ENCODE data around the gene MYBPC2. TPM values are rescaled to one million over a fixed set of nuclear protein-coding genes. Genes with fewer than 3 reads are reported as not detected.

MYBPC2 gene
- total and polyA plus RNA-seq, 2 donors (not counting 1 experiment from before 2014, with no cell fraction given), result 1.1 to 1.7 TPM

DNA sequence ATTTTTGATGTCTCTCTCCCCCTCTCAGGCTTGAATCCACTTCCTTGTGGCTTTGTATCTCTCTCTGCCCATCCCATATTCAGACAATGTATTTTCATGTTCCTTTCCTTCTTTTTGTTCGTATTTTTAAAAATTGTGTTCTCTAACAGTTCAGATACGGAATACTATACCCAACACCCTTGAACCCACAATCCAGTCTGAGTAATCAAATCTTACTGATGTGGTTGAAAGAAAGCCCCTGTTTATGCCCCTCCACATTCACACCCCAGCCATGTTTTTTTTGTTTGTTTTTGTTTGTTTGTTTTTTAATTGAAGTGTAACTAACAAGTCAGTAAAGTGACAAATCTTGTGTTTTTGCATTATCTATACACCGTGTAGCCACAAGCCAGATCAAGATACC is 12.6 kb upstream of the MYBPC2 start:
- intact Hi-C loops (cut with micrococcal nuclease), result no loop called here
- DNase-seq, result no peak
- H3K4me3 ChIP-seq (ENCODE audit: control extremely low read depth in 1 of 5, extremely low read depth in 1 of 5, insufficient read depth in 1 of 5, low read depth in 2 of 5, low read length in 4 of 5), result peak overlapping the region; percentile 75 to 98 (median 87)
- H3K4me1 ChIP-seq (ENCODE audit: control insufficient read depth in 2 of 2, insufficient read depth in 2 of 2, low read length in 2 of 2), result peaks cover 55 to 74% of the 10 kb centered on the region in 2 donors
- peak overlapping the region; percentile 90 for H3K27ac Mint-ChIP-seq
- H3K4me3 Mint-ChIP-seq, result peak overlapping the region; percentile 94
- peak overlapping the region; percentile 97 for H3K9ac ChIP-seq (ENCODE audit: low read length)
- WGBS (ENCODE audit: insufficient coverage), result no CpG with 5 or more reads among the region's 3 CpGs
- no peaks in the 10 kb centered on the region for H3K27me3 Mint-ChIP-seq
- peaks cover 64% of the 10 kb centered on the region for H3K4me1 Mint-ChIP-seq
- ATAC-seq (ENCODE audit: low read depth), result no peak
- TF ChIP-seq, protein P1, sequence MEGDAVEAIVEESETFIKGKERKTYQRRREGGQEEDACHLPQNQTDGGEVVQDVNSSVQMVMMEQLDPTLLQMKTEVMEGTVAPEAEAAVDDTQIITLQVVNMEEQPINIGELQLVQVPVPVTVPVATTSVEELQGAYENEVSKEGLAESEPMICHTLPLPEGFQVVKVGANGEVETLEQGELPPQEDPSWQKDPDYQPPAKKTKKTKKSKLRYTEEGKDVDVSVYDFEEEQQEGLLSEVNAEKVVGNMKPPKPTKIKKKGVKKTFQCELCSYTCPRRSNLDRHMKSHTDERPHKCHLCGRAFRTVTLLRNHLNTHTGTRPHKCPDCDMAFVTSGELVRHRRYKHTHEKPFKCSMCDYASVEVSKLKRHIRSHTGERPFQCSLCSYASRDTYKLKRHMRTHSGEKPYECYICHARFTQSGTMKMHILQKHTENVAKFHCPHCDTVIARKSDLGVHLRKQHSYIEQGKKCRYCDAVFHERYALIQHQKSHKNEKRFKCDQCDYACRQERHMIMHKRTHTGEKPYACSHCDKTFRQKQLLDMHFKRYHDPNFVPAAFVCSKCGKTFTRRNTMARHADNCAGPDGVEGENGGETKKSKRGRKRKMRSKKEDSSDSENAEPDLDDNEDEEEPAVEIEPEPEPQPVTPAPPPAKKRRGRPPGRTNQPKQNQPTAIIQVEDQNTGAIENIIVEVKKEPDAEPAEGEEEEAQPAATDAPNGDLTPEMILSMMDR (IDR thresholded peaks at IDR 0.05), result no peak
- TF ChIP-seq EZH2 (IDR thresholded peaks at IDR 0.05; ENCODE audit: borderline replicate concordance, insufficient read depth, low read depth, low read length, poor library complexity, severe bottlenecking), result no peak
- CTCF ChIA-PET, result interaction anchor here (2.0 to 7.3 kb wide), 2 partner anchors 10 to 41 kb away, joined by 6 to 36 read pairs; no protein-coding TSS in a partner anchor
- H3K27ac ChIP-seq (ENCODE audit: low read length in 2 of 2), result peak overlapping the region; percentile 97 to 98
- H3K9me3 Mint-ChIP-seq (ENCODE audit: insufficient read depth), result no peaks in the 10 kb centered on the region
- H4K20me1 ChIP-seq (ENCODE audit: control insufficient read depth, insufficient read depth, low read length, poor library complexity, severe bottlenecking), result peaks cover 57% of the 10 kb centered on the region
- H2AFZ ChIP-seq (ENCODE audit: insufficient read depth, low read depth, low read length, poor library complexity, severe bottlenecking), result no peak overlapping the region
- H3K79me2 ChIP-seq (ENCODE audit: control insufficient read depth, insufficient read depth, low read length), result peaks cover 68% of the 10 kb centered on the region
- no peaks in the 10 kb centered on the region for H3K27me3 ChIP-seq (replicated peaks in 1 of 4; ENCODE audit: control extremely low read depth in 1 of 4, control insufficient read depth in 3 of 4, insufficient read depth in 4 of 4, low read length in 3 of 4)
- H3K4me2 ChIP-seq (replicated peaks; ENCODE audit: low read depth, low read length, poor library complexity, severe bottlenecking), result peak overlapping the region; percentile 97
- POLR2A ChIA-PET, result interaction anchor here (1.6 to 6.4 kb wide), 5 partner anchors 10 to 79 kb away, joined by 5 to 96 read pairs (median 15); partner anchors contain the start of genes MYBPC2, NR1H2 and POLD1
- peaks cover 0 to 41% of the 10 kb centered on the region in 2 experiments for H3K36me3 ChIP-seq (replicated peaks in 1 of 2; ENCODE audit: control extremely low read depth in 1 of 2, control insufficient read depth in 1 of 2, extremely low read depth in 1 of 2, insufficient read depth in 2 of 2, low read length in 1 of 2)
- H3K9me3 ChIP-seq (ENCODE audit: control extremely low read depth in 1 of 3, control insufficient read depth in 2 of 3, insufficient read depth in 1 of 3, low read length in 2 of 3), result no peaks in the 10 kb centered on the region

DNA sequence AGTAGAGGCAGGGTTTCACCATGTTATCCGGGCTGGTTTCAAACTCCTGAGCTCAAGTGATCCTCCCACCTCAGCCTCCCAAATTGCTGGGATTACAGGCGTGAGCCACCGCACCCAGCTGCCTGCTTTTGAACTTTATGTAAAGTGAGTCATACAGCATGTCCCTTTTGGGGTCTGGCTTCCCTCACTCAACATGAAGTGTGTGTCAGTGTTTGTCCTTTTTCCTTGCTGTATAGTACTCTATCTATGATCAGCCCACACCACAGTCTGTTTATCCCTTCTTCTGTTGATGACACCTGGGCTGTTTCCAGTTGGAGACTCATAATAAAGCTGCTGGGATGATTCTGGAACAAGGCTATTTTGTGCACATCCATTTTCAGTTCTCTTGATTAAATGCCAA is 11.9 kb upstream of the MYBPC2 start:
- H3K27ac Mint-ChIP-seq, result peak overlapping the region; percentile 90
- peak overlapping the region; percentile 97 to 98 for H3K27ac ChIP-seq (ENCODE audit: low read length in 2 of 2)
- CTCF ChIA-PET, result interaction anchor here (0.6 to 7.3 kb wide), 4 partner anchors 9 to 40 kb away, joined by 3 to 36 read pairs (median 6); no protein-coding TSS in a partner anchor

More for the DNA sequence above, 11.9 kb upstream of the MYBPC2 start:
- DNase-seq (no peak), ATAC-seq (ENCODE audit: low read depth) (no peak)
- intact Hi-C loops (cut with micrococcal nuclease), result no loop called here
- 40% methylated on average over 1 of the region's 3 CpGs for WGBS (ENCODE audit: insufficient coverage)
- H3K9me3 Mint-ChIP-seq (ENCODE audit: insufficient read depth), result no peaks in the 10 kb centered on the region
- peak overlapping the region; percentile 97 for H3K4me2 ChIP-seq (replicated peaks; ENCODE audit: low read depth, low read length, poor library complexity, severe bottlenecking)
- no peaks in the 10 kb centered on the region for H3K9me3 ChIP-seq (ENCODE audit: control extremely low read depth in 1 of 3, control insufficient read depth in 2 of 3, insufficient read depth in 1 of 3, low read length in 2 of 3)
- no peaks in the 10 kb centered on the region for H3K27me3 Mint-ChIP-seq
- peak overlapping the region; percentile 94 for H3K4me3 Mint-ChIP-seq
- POLR2A ChIA-PET, result interaction anchor here (1.8 to 6.4 kb wide), 3 partner anchors 9 to 80 kb away, joined by 5 to 96 read pairs (median 15); partner anchors contain the start of genes MYBPC2 and POLD1
- H3K27me3 ChIP-seq (replicated peaks in 1 of 4; ENCODE audit: control extremely low read depth in 1 of 4, control insufficient read depth in 3 of 4, insufficient read depth in 4 of 4, low read length in 3 of 4), result no peaks in the 10 kb centered on the region
- peak overlapping the region; percentile 27 to 98 (median 87) for H3K4me3 ChIP-seq (ENCODE audit: control extremely low read depth in 1 of 5, extremely low read depth in 1 of 5, insufficient read depth in 1 of 5, low read depth in 2 of 5, low read length in 4 of 5)
- TF ChIP-seq EZH2 (IDR thresholded peaks at IDR 0.05; ENCODE audit: borderline replicate concordance, insufficient read depth, low read depth, low read length, poor library complexity, severe bottlenecking), result no peak
- TF ChIP-seq, protein P1 (IDR thresholded peaks at IDR 0.05), result no peak
- peaks cover 0 to 48% of the 10 kb centered on the region in 2 experiments for H3K36me3 ChIP-seq (replicated peaks in 1 of 2; ENCODE audit: control extremely low read depth in 1 of 2, control insufficient read depth in 1 of 2, extremely low read depth in 1 of 2, insufficient read depth in 2 of 2, low read length in 1 of 2)
- peaks cover 51 to 76% of the 10 kb centered on the region in 2 donors for H3K4me1 ChIP-seq (ENCODE audit: control insufficient read depth in 2 of 2, insufficient read depth in 2 of 2, low read length in 2 of 2)
- H2AFZ ChIP-seq (ENCODE audit: insufficient read depth, low read depth, low read length, poor library complexity, severe bottlenecking), result no peak overlapping the region
- H3K79me2 ChIP-seq (ENCODE audit: control insufficient read depth, insufficient read depth, low read length), result peaks cover 68% of the 10 kb centered on the region
- H4K20me1 ChIP-seq (ENCODE audit: control insufficient read depth, insufficient read depth, low read length, poor library complexity, severe bottlenecking), result peaks cover 57% of the 10 kb centered on the region
- H3K9ac ChIP-seq (ENCODE audit: low read length), result peak overlapping the region; percentile 97
- H3K4me1 Mint-ChIP-seq, result peaks cover 58% of the 10 kb centered on the region

Data from B cell (primary cell).